Stimulated activated CD4-positive, alpha-beta T cell treated with anti-CD3 and anti-CD28 coated beads, Interleukin-4, amount 100 ng/mL, for 48 hours (primary cell): Measurements from ENCODE around the gene BCAR3.
A peak's percentile ranks its signal among the peaks of the same experiment; 100 is the strongest.

ENCODE experiments used
- DNase-seq, 2 donors: peaks; one replicate each; pipeline ENCODE4 v3.0.0-alpha.2; 2020; ENCODE audit warnings: low read depth in 2 of 2

BCAR3 gene

GRCh38 chr1:93616221-93616995, 65.2 kb downstream of the BCAR3 start:
- no peak for DNase-seq

- peak; percentile 45 to 69 for DNase-seq
These were observed 66.0 kb downstream of the BCAR3 start for GRCh38 chr1:93615582-93616150.

- DNase-seq: peak; percentile 47 to 66
These were observed 66.6 kb downstream of the BCAR3 start for GRCh38 chr1:93614986-93615581.

- DNase-seq: no peak
These were observed 67.1 kb downstream of the BCAR3 start for GRCh38 chr1:93614541-93614940.

- no peak for DNase-seq
These were observed 67.7 kb downstream of the BCAR3 start for GRCh38 chr1:93613898-93614297.

- DNase-seq: no peak
These were observed 69.1 kb downstream of the BCAR3 start for GRCh38 chr1:93612510-93612909.

- no peak for DNase-seq
These were observed 70.0 kb downstream of the BCAR3 start for GRCh38 chr1:93611668-93612067.

GRCh38 chr1:93609536-93609935, 72.1 kb downstream of the BCAR3 start:
- no peak for DNase-seq

GRCh38 chr1:93608187-93609109, 73.2 kb downstream of the BCAR3 start:
- DNase-seq: peak in 1 of 2 donors; percentile 21

GRCh38 chr1:93607814-93608186, 73.8 kb downstream of the BCAR3 start:
- DNase-seq: peak; percentile 35 to 66

GRCh38 chr1:93605812-93606512, 75.7 kb downstream of the BCAR3 start:
- no peak for DNase-seq

GRCh38 chr1:93605026-93605568, 76.5 kb downstream of the BCAR3 start:
- no peak for DNase-seq

GRCh38 chr1:93604411-93604810, 77.2 kb downstream of the BCAR3 start:
- no peak for DNase-seq

GRCh38 chr1:93603601-93604000, 78.0 kb downstream of the BCAR3 start:
- no peak for DNase-seq

GRCh38 chr1:93603106-93603505, 78.5 kb downstream of the BCAR3 start:
- no peak for DNase-seq

- no peak for DNase-seq
These were observed 79.5 kb downstream of the BCAR3 start for GRCh38 chr1:93602101-93602500.

GRCh38 chr1:93601686-93602085, 80.0 kb downstream of the BCAR3 start:
- DNase-seq: no peak

GRCh38 chr1:93600663-93601062, 81.0 kb downstream of the BCAR3 start:
- no peak for DNase-seq

GRCh38 chr1:93599479-93599878, 82.2 kb downstream of the BCAR3 start:
- DNase-seq: no peak

GRCh38 chr1:93598861-93599439, 82.7 kb downstream of the BCAR3 start:
- DNase-seq: no peak

- DNase-seq: no peak
These were observed 83.2 kb downstream of the BCAR3 start for GRCh38 chr1:93598396-93598795.
